Nephron (organoid): ENCODE results near the gene DUSP16.

Experiments used
- H3K27ac Mint-ChIP-seq, 3 experiments: 2 replicates each; pipeline ENCODE4 v1.8.0; 2020; ENCODE audit warnings: mixed read lengths in 3 of 3, mild to moderate bottlenecking in 2 of 3, moderate library complexity in 1 of 3
- H3K27me3 Mint-ChIP-seq: 2 replicates; pipeline ENCODE4 v1.8.0; 2021; ENCODE audit warnings: low read depth, mild to moderate bottlenecking, moderate library complexity, mixed read lengths
- H3K36me3 Mint-ChIP-seq: 2 replicates; pipeline ENCODE4 v1.8.0; 2020; ENCODE audit warnings: low read depth, mixed read lengths
- H3K4me1 Mint-ChIP-seq: 2 replicates; pipeline ENCODE4 v1.8.0; 2020; ENCODE audit warnings: mixed read lengths
- H3K4me3 Mint-ChIP-seq, 3 experiments: 2 replicates each; pipeline ENCODE4 v1.8.0; 2020; ENCODE audit warnings: mild to moderate bottlenecking in 3 of 3, mixed read lengths in 3 of 3, moderate library complexity in 2 of 3
- H3K9me3 Mint-ChIP-seq: 2 replicates; pipeline ENCODE4 v1.8.0; 2020; ENCODE audit warnings: mixed read lengths
- CTCF ChIP-seq, 3 experiments: fragments of 200-600 bp; sonication (generic); IDR thresholded peaks; one replicate each; pipeline ENCODE4 v1.5.0; 2021; ENCODE audit warnings: antibody characterized with exemption in 3 of 3; ENCODE audit not compliant: unreplicated experiment in 3 of 3

The DUSP16 gene

GRCh38 chr12:12433203-12433731, 129.4 kb downstream of the DUSP16 start:
- Mint-ChIP-seq H3K36me3 (peaks cover 16% of the 10 kb centered on the region), H3K4me3 (no peak overlapping the region), H3K4me1 (peaks cover 28% of the 10 kb centered on the region), H3K27ac (peak overlapping the region in 2 of 3 experiments; percentile 13 to 66), H3K27me3 (no peaks in the 10 kb centered on the region), H3K9me3 (no peaks in the 10 kb centered on the region)
- TF ChIP-seq CTCF (IDR thresholded peaks at IDR 0.05; ENCODE audit: unreplicated experiment in 3 of 3), result no peak

- no peaks in the 10 kb centered on the region for H3K27me3 Mint-ChIP-seq
- H3K4me1 Mint-ChIP-seq, result peaks cover 28% of the 10 kb centered on the region
- no peak for TF ChIP-seq CTCF (IDR thresholded peaks at IDR 0.05; ENCODE audit: unreplicated experiment in 3 of 3)
- H3K4me3 Mint-ChIP-seq, result no peak overlapping the region
- H3K27ac Mint-ChIP-seq, result peak overlapping the region in 2 of 3 experiments; percentile 28 to 73
- peaks cover 13% of the 10 kb centered on the region for H3K36me3 Mint-ChIP-seq
- H3K9me3 Mint-ChIP-seq, result no peaks in the 10 kb centered on the region
Observed at GRCh38 chr12:12432364-12432763, 130.3 kb downstream of the DUSP16 start.

GRCh38 chr12:12428961-12429657, 133.6 kb downstream of the DUSP16 start:
- no peaks in the 10 kb centered on the region for H3K27me3 Mint-ChIP-seq
- no peak overlapping the region for H3K4me3 Mint-ChIP-seq
- peaks cover 19% of the 10 kb centered on the region for H3K4me1 Mint-ChIP-seq
- H3K27ac Mint-ChIP-seq, result no peak overlapping the region
- H3K9me3 Mint-ChIP-seq, result peaks cover 12% of the 10 kb centered on the region
- no peak for TF ChIP-seq CTCF (IDR thresholded peaks at IDR 0.05; ENCODE audit: unreplicated experiment in 3 of 3)
- H3K36me3 Mint-ChIP-seq, result peaks cover 16% of the 10 kb centered on the region

GRCh38 chr12:12428047-12428446, 134.6 kb downstream of the DUSP16 start:
- peaks cover 23% of the 10 kb centered on the region for H3K9me3 Mint-ChIP-seq
- no peaks in the 10 kb centered on the region for H3K27me3 Mint-ChIP-seq
- H3K4me3 Mint-ChIP-seq, result no peak overlapping the region
- no peak for TF ChIP-seq CTCF (IDR thresholded peaks at IDR 0.05; ENCODE audit: unreplicated experiment in 3 of 3)
- H3K36me3 Mint-ChIP-seq, result peaks cover 25% of the 10 kb centered on the region
- peaks cover 10% of the 10 kb centered on the region for H3K4me1 Mint-ChIP-seq
- no peak overlapping the region for H3K27ac Mint-ChIP-seq

GRCh38 chr12:12427568-12427967, 135.1 kb downstream of the DUSP16 start:
- no peak overlapping the region for H3K27ac Mint-ChIP-seq
- H3K36me3 Mint-ChIP-seq, result peaks cover 25% of the 10 kb centered on the region
- peaks cover 6% of the 10 kb centered on the region for H3K4me1 Mint-ChIP-seq
- peaks cover 25% of the 10 kb centered on the region for H3K9me3 Mint-ChIP-seq
- no peak overlapping the region for H3K4me3 Mint-ChIP-seq
- no peaks in the 10 kb centered on the region for H3K27me3 Mint-ChIP-seq
- TF ChIP-seq CTCF (IDR thresholded peaks at IDR 0.05; ENCODE audit: unreplicated experiment in 3 of 3), result no peak

- no peak overlapping the region for H3K4me3 Mint-ChIP-seq
- H3K27me3 Mint-ChIP-seq, result no peaks in the 10 kb centered on the region
- H3K9me3 Mint-ChIP-seq, result peaks cover 44% of the 10 kb centered on the region
- TF ChIP-seq CTCF (IDR thresholded peaks at IDR 0.05; ENCODE audit: unreplicated experiment in 3 of 3), result no peak
- H3K27ac Mint-ChIP-seq, result no peak overlapping the region
- H3K4me1 Mint-ChIP-seq, result no peaks in the 10 kb centered on the region
- peaks cover 41% of the 10 kb centered on the region for H3K36me3 Mint-ChIP-seq
Observed at GRCh38 chr12:12425616-12426015, 137.0 kb downstream of the DUSP16 start.
